AG09309 (cell line): Measurements from ENCODE around the gene UBAP1.
A peak's percentile ranks its signal among the peaks of the same experiment; 100 is the strongest.
"Not testable (repeated sequence)": the region's sequence is repeated elsewhere in the genome, so short reads cannot be mapped to it uniquely, and the experiment has no call there.

Experiments
- DNase-seq: peaks from one replicate; pipeline ENCODE4 v3.0.0-alpha.2; 2010; ENCODE audit warnings: low read depth
- H3K4me3 ChIP-seq: 2 replicates; pipeline ENCODE4 v1.5.1; 2011; ENCODE audit warnings: mild to moderate bottlenecking, low read depth, low read length, moderate library complexity; ENCODE audit not compliant: control insufficient read depth
- CTCF ChIP-seq: IDR thresholded peaks from 2 replicates; pipeline ENCODE4 v1.5.1; 2011; ENCODE audit warnings: mild to moderate bottlenecking, low read depth, low read length, inconsistent platforms; ENCODE audit not compliant: insufficient read depth, control insufficient read depth; ENCODE audit errors: missing control alignments

The UBAP1 gene

GRCh38 chr9:34178436-34179212 lies at the start of gene UBAP1:
UBAP1 (plus strand) TSS chr9:34179043; CDS start chr9:34220915, 41,872 bp downstream.
- DNase-seq = peak; percentile 86
- peak within 1 kb of the TSS; percentile 91 for H3K4me3 ChIP-seq
- TF ChIP-seq CTCF = peak; percentile 5

- no peak overlapping the region for H3K4me3 ChIP-seq
- no peak for TF ChIP-seq CTCF
- DNase-seq = no peak
Measured at GRCh38 chr9:34131571-34131970, 47.3 kb upstream of the UBAP1 start.

GRCh38 chr9:34133436-34133949 lies 45.4 kb upstream of the UBAP1 start:
- DNase-seq = no peak
- H3K4me3 ChIP-seq = no peak overlapping the region
- TF ChIP-seq CTCF = no peak

- TF ChIP-seq CTCF = no peak
Measured at GRCh38 chr9:34134521-34134920, 44.3 kb upstream of the UBAP1 start.

GRCh38 chr9:34138644-34139043 lies 40.2 kb upstream of the UBAP1 start:
- DNase-seq = not testable (repeated sequence)

More at GRCh38 chr9:34134521-34134920, 44.3 kb upstream of the UBAP1 start:
- no peak for DNase-seq
- H3K4me3 ChIP-seq = no peak overlapping the region

GRCh38 chr9:34139477-34140146 lies 39.2 kb upstream of the UBAP1 start:
- peak; percentile 37 for TF ChIP-seq CTCF
- H3K4me3 ChIP-seq = no peak overlapping the region
- peak; percentile 81 for DNase-seq

More at GRCh38 chr9:34138644-34139043, 40.2 kb upstream of the UBAP1 start:
- H3K4me3 ChIP-seq = not testable (repeated sequence)

- no peak for DNase-seq
- no peak for TF ChIP-seq CTCF
Measured at GRCh38 chr9:34140853-34141252, 38.0 kb upstream of the UBAP1 start.

More at GRCh38 chr9:34140853-34141252, 38.0 kb upstream of the UBAP1 start:
- no peak overlapping the region for H3K4me3 ChIP-seq
